G401 (cell line): ENCODE data around the gene CAMK2D. TPM values are rescaled to one million over a fixed set of nuclear protein-coding genes. Genes with fewer than 3 reads are reported as not detected.

Experiments
- DNase-seq: peaks from one replicate; pipeline ENCODE4 v3.0.0-alpha.2; 2015; ENCODE audit warnings: low spot score
- in situ Hi-C: cut with HindIII; loops from 2 replicates; pipeline ENCODE4 v1.10.0; 2016; ENCODE audit warnings: low sequenced_read_pairs, mixed read lengths
- total RNA-seq: library from RNA; depleted of rRNA; stranded (reverse); fragments of >200 nt; shearing (Covaris generic); gene quantifications from 2 replicates; pipeline ENCODE4 v1.2.3, GENCODE V29; 2014

CAMK2D gene
- total RNA-seq, 1 experiment from 2014 or later = 65.9 TPM

DNA sequence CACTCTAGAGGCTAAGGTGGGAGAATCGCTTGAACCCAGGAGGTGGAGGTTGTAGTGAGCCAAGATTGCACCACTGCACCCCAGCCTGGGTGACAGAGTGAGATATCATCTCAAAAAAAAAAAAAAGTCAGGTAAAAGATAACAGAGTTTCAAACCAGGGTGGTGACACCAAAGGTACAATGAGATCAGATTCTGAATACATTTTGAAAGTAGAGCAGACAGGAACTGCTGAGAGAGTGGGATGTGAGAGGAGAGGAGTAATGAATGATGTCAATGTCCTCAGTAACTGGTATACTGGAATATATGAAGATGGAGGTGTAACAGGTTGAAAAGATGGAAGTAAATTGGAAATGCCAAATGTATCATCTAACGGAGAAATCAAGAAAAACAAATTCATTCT lies 135.6 kb downstream of the CAMK2D start:
- in situ Hi-C loops = no loop called here
- no peak for DNase-seq

DNA sequence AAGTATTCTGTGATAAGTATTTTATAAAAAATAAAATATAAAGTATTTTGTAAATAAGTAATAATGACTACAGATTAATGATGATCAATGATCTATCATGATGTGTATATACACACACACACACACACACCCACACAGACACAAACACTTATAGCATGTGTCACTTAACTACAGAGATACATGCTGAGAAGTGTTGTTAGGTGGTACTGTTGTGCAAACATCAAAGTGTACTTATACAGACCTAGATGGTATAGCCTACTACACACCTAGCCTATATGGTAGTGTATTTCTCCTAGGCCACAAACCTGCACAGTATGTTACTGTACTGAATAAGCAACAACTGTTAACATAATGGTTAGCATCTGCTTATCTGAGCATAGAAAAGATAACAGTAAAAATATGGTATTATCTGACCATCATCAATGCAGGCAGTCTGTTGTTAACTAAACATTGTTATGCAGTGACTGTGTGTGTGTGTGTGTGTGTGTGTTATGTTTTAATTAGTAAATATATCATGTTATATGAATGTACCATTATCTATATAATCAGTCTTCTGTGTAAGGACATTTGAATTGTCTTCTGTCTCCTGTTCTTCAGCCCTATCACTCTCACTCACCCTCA lies 138.2 kb downstream of the CAMK2D start:
- in situ Hi-C loops = no loop called here

DNA sequence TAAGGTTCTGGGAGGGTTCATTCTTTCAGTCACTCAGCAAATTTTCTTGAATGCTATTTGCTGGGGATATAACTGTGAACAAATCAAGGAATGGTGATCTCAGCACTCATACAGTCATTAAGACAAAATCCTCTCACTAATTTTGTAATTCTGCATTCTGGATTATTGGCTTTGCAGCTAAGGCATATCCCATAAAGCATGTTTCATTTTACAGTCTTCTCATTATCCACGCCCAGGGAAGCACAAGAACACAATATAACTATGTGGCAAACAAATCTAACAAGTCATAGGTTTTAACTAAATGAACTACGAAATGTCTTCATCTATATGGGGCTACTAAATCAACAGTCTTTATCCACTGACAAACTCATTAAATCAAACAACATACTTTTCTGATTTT lies 139.9 kb downstream of the CAMK2D start:
- no peak for DNase-seq
- in situ Hi-C loops = no loop called here

More for the DNA sequence above, 138.2 kb downstream of the CAMK2D start:
- no peak for DNase-seq

DNA sequence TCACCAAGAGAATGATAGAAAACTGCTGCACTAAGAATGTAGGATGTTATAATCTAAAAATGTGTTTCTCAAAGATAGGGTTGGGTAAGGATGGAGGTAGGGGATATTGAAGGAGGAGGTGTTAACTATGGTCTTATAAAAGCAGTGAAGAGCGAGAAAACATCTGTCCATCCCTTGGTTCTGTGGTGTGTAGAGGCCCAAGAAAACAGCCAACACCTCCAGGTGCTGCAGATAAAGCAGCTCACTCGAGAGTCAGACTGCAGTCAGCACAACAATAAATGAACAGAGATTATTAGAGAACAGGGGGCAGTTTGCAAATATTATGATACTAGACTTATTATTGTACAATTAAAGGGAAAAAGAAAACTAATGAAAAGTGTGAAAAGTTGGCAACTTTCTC lies 141.5 kb downstream of the CAMK2D start:
- no peak for DNase-seq
- in situ Hi-C loops = no loop called here

DNA sequence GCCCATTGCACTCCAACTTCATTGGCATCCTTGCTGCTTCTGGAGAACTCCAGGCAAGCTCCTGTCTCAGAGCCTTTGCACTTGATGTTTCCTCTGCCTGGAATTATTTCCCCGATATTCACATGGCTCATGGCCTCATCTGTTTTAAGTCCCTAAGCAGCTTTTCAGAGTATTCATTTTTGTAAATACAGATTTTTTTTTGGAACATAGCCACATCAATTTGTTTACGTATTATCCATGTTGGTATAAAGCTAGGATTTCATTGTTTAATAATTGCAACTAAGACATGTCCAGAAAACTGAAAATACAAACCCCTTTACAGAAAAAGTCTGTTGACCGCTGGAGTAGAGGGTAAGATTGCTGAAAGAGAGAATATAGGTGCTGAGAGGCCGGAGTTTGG lies 142.0 kb downstream of the CAMK2D start:
- in situ Hi-C loops = no loop called here
- no peak for DNase-seq

DNA sequence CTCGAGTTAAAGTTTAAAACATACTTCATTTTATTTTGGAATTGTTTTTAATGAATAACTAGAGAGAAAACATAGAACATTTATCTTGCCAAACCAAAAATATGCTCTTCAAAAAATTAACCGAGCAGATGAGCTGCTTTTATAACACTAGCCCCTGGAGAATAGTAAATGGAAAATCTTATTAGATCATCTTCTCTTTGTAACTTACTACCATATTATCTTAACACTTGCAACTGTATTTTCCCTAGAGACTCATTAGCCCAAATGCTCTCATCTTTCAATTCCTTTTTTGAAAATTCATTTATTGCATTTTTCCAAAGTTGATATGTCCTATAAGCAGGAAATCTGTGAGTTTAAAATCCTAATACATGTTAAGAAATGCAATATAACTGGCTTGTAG lies 143.3 kb downstream of the CAMK2D start:
- in situ Hi-C loops = no loop called here

DNA sequence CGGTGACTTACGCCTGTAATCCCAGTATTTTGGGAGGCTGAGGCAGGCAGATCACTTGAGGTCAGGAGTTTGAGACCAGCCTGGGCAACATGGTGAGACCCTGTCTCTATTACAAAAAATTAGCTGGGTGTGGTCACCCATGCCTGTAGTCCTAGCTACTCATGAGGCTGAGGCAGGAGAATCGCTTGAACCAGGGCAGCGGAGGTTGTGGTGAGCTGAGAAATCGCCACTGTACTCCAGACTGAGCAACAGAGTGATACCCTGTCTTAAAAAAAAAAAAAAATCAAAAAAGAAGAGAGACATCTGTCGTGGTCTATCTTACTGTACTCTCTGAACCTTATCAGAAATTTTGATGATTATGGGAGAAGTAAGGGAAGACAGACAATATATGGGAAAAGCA lies 144.3 kb downstream of the CAMK2D start:
- no peak for DNase-seq
- in situ Hi-C loops = no loop called here

More for the DNA sequence above, 143.3 kb downstream of the CAMK2D start:
- DNase-seq = no peak

DNA sequence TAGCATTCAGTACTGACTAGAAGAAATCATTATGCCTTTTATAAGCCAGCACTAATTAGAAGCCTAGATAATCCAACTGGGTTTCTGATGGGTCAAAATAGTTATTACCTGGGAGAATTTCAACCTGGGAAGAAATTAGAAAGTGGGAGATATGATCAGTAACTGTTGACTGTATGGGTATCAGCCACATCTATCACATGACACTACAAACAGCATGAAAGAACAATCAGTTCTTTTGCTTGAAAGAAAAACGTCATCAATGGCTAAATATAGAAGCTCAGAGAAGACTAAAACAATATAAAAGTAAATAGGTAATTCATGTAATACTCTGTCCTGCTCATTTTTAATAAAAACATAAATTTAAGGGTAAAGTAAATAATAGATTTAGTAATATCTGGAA lies 145.1 kb downstream of the CAMK2D start:
- in situ Hi-C loops = no loop called here
- no peak for DNase-seq

DNA sequence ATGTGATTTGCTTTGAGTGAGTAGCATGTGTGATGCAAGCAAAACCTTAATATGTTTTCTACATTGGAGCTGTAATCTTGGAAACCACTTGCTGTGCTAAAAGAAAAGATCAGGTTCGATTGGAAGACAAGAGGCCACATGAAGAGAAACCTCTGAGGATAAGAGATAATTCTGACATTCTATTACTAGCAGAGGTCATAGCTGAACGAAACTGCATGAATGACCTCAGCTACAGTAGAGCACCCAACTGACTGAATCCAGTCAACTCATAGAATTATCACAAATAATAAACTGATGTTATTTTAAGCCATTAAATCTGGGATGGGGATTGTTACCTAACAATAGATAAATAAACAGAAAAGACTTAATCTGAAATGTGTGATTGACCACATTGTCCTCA lies 147.1 kb downstream of the CAMK2D start:
- in situ Hi-C loops = no loop called here
- DNase-seq = no peak

DNA sequence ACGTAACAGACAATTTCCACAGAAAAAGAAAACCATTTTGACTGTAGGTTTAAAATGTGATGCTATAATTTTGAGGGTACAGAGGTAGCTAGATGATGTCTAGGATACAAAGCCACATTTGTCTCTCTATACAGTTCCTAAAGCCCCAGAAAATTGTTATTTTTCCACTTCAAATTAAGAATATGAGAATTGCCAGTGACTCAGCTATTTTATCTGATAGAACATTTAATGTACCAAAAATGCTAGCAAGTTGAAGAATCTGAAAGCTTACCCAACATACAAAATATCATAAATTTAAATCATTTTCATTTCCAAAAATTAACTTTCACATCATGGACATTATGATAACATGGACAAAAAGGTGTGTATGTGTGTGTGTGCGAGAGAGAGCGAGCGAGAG lies 148.0 kb downstream of the CAMK2D start:
- in situ Hi-C loops = no loop called here
- no peak for DNase-seq

DNA sequence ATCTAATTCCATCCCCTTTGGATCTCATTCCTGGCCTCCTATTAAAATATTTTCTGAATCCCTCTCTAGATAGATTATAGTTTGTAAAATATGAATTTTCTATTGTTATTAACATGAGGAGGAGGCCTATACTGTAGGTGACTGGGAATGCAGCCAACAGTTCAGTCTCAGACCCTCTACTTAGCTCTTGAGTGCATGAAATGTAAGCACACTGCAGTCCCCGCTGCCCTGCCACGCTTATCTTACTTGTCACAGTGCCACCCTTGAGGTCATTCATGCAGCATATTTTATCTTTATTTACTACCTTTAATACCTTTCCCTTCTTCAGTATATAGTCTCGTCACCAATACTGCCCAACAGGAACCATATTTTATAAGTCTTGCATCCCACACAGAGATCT lies 151.0 kb downstream of the CAMK2D start:
- in situ Hi-C loops = no loop called here
- DNase-seq = no peak

DNA sequence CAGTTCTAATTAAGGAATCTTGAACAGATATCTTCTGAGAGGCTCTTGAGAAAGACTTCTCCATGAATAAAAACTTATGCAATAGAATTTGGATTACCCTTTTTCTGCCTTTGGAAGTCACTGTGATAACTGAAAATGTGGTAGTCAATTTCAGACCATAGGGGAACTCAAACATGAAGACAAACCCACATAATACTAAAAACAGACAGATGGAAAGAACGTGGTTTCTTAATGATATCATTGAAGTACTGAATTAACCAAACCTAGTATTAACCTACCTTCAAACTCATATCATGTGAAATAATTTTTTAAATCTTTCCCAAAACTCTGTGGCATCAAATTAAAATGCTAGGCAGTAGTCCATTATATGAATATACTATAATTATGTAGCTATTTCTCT lies 153.5 kb downstream of the CAMK2D start:
- in situ Hi-C loops = no loop called here

DNA sequence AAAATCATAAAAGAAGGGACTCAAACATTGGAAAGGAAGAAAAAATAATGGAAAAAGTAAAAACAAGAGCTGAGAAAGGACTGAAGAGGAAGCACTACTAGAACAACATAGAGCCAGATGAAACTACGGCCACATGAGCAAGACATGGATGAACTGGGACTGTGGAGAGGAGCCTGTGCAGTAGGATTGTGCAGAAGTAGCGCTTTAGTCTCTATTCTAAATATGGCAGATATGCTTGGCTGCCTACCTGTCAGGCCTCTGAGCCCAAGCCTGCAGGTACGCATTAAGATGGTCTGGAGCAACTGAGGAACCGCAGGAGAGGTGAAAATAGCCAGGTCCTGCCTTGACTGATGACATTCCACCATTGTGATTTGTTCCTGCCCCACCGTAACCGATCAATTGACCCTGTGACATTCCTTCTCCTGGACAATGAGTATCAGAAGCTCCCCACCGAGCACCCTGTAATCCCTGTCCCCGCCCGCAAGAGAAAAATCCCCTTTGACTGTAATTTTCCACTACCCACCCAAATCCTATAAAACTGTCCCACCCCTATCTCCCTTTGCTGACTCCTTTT lies 154.3 kb downstream of the CAMK2D start:
- in situ Hi-C loops = no loop called here
- DNase-seq = no peak

More for the DNA sequence above, 153.5 kb downstream of the CAMK2D start:
- DNase-seq = no peak

DNA sequence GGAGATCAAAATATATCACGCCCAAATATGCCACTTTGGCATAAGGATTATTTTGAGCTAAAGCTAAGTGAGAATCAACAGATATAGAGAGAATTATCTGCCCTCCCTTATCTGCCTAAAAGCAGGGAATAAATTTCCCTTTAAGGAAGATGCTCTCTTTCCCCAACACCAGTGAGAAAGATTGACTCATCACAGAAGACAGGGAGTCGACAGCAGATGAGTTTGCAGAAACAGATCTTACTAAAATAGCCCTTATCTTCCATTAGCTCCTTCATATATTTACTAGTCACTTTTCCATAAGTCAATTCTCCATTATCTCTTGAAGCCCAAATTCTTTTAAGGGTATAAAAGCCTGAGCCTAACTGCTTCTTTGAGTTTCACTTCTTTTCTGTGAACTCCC lies 156.6 kb downstream of the CAMK2D start:
- no peak for DNase-seq

DNA sequence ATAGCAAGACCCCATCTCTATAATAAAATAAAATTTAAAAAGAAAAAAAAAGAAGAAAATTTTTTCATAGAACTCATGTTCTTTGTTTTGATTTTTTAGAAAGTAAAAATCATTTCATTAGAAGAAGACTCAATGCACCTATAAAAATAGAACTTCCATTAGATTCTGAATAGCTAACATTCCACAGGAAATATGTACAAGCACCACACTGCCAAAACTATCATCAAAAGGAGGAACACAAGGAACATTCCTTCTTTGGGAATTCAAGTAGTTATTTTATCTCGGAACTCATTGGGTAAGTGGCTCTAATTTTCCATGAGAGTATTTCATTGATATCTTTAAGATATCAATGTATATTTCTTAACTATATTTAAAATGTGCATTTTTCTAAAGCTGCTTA lies 157.6 kb downstream of the CAMK2D start:
- DNase-seq = no peak
- in situ Hi-C loops = no loop called here

More for the DNA sequence above, 156.6 kb downstream of the CAMK2D start:
- in situ Hi-C loops = no loop called here

DNA sequence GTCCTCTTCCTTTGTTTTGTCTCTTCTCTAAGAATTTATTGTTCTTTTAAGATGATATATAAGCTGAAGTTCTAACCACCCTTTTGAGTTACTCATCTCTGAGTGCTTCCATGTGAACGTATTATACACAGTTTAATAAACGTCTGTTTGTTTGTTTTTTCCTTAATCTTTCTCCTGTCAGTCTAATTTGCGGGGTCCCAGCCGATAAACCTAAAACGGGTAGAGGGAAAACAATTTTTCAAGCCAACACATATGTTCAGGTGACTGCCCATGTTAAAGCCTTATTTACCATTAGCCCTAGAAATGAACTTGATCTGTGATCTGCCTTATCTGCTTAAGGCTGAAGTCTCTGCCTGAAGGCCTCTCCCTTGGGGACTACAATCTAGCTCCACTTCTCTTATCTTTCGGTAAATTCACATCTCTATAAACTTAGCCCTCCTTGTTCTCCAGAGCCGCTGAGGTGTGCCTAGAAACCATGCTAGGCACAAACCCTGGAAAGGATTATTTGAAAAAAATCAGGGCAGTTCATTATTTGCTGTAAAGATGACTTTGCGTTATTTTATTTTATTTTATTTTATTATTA lies 158.8 kb downstream of the CAMK2D start:
- no peak for DNase-seq
- in situ Hi-C loops = no loop called here

DNA sequence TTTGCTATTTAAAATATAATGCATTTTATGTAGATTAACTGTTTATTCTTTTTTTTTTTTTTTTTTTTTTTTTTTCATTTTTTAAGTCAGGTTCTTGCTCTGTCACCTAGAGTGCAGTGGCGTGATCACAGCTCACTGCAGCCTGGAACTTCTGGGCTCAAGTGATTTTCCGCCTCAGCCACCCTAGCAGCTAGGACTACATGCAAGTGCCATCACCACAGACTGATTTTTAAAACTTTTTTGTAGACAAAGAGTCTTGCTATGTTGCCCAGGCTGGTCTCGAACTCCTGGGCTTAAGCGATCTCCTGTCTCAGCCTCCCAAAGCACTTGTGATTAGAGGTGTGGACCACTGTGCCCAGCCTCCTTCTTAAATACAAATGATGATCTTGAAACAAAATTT lies 159.9 kb downstream of the CAMK2D start:
- DNase-seq = no peak
- in situ Hi-C loops = no loop called here

DNA sequence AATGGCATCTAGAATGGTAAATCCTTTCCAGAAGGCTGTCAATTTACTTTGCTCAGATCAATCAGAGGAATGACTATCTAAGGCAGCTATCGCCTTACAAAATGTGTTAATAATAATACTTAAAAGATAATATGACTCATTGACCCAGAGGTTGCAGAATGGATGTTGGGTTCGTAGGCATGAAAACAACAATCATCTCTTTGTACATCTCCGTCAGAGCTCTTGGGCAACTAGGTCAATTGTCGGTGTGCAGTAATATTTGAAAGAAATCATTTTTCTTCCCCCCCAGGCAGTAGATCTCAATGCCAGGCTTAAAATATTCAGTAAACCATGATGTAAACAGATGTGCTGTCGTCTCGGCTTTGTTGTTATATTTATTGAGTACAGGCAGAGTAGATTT lies 165.1 kb downstream of the CAMK2D start:
- in situ Hi-C loops = no loop called here
- no peak for DNase-seq

DNA sequence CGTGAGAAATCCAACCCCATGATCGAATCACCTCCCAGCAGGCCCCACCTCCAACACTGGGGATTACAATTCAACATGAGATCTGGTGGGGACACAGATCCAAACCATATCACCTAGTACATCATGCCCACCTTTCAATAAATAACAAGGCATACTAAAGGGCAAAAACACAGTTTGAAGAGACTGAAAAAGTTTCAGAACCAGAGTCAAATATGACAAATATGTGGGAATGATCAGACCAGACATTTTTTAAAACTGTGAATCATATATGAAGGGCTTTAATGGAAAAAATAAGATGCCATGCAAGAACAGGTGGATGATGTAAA lies 167.3 kb downstream of the CAMK2D start:
- DNase-seq = no peak
- in situ Hi-C loops = no loop called here

DNA sequence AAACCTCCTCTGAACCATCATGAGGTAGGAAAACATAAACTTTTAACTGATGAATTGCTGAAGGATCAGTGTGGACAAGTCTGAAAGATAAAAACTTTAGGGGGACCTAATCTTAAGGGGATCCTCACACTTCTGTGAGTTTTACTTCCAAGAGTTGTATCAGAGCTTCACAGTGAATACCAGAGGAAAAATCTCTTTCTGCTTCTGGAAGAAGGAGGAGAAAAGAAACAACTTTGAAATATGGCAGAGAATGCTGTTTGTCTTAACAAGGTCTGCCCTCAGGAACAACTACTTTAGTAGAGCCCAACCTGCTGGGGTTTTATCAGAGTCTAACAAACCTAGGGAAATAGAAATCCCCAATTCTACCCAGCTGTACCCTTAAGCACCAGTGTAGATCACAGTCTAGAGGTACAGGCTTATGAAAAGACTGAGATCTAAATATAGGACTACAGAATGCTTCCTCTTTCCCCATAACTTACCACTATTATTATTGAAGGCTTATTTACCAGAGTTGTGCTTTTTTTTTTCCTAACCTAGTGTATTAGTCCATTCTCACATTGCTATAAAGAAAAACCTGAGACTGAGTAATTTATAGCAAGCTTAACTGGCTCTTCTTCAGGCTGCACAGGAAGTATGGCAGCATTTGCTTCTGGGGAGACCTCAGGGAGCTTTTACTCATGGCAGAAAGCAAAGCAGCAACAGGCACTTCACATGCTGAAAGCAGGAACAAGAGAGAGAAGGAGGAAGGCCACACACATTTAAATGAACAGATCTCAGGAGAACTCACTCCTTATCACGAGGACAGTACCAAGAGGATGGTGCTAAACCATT lies 167.9 kb downstream of the CAMK2D start:
- no peak for DNase-seq
- in situ Hi-C loops = no loop called here
